Pons (tissue), 1 donor: ENCODE data around the gene FOSL2.
A peak's percentile ranks its signal among the peaks of the same experiment; 100 is the strongest.

Experiments used
- DNase-seq: peaks from one replicate; pipeline ENCODE4 v3.0.0-alpha.2; 2016; ENCODE audit warnings: low spot score

FOSL2 gene

GRCh38 chr2:28375236-28375635, 17.4 kb upstream of the FOSL2 start:
- no peak for DNase-seq

- DNase-seq = no peak
These were observed 16.7 kb upstream of the FOSL2 start for GRCh38 chr2:28375742-28376631.

GRCh38 chr2:28377195-28377816, 15.4 kb upstream of the FOSL2 start:
- DNase-seq = no peak

GRCh38 chr2:28377984-28378678, 14.5 kb upstream of the FOSL2 start:
- DNase-seq = no peak

GRCh38 chr2:28378679-28379584, 13.7 kb upstream of the FOSL2 start:
- no peak for DNase-seq

- DNase-seq = no peak
These were observed 12.4 kb upstream of the FOSL2 start for GRCh38 chr2:28380219-28380618.

- no peak for DNase-seq
These were observed 11.2 kb upstream of the FOSL2 start for GRCh38 chr2:28381225-28382180.

GRCh38 chr2:28382755-28383154, 9.9 kb upstream of the FOSL2 start:
- no peak for DNase-seq

GRCh38 chr2:28387082-28387960, 5.3 kb upstream of the FOSL2 start:
- no peak for DNase-seq

GRCh38 chr2:28389399-28390240, 3.0 kb upstream of the FOSL2 start:
- peak; percentile 46 for DNase-seq

- DNase-seq = peak; percentile 54
These were observed 2.4 kb upstream of the FOSL2 start for GRCh38 chr2:28390241-28390745.

GRCh38 chr2:28390746-28391563, 1.7 kb upstream of the FOSL2 start:
- DNase-seq = no peak

GRCh38 chr2:28391564-28392296, 928 bp upstream of the FOSL2 start:
- DNase-seq = peak; percentile 39

GRCh38 chr2:28393114-28393836, 617 bp downstream of the FOSL2 start:
- no peak for DNase-seq

- DNase-seq = no peak
These were observed 1.7 kb downstream of the FOSL2 start for GRCh38 chr2:28394331-28394877.

- DNase-seq = no peak
These were observed 2.3 kb downstream of the FOSL2 start for GRCh38 chr2:28394997-28395333.
